Natural killer cell (primary cell): ENCODE data around the gene SIK3. TPM values are rescaled to one million over a fixed set of nuclear protein-coding genes. Genes with fewer than 3 reads are reported as not detected.

ENCODE experiments used
- ATAC-seq, 3 donors: fragments of 150-1000 bp in 2 of 3; fragments of 200-7000 bp in 1 of 3; cut with Tn5 transposase; 1 replicate in 1 of 3; 2 replicates in 2 of 3; pipeline ENCODE4 v1.10.0; 2021; ENCODE audit warnings: mild to moderate bottlenecking in 2 of 3, moderate library complexity in 2 of 3
- DNase-seq, 2 donors: peaks; one replicate each; pipeline versions ENCODE4 v3.0.0 to v3.0.0-alpha.2; 2013 to 2021; ENCODE audit warnings: mixed read lengths in 1 of 2
- H3K27ac ChIP-seq: one replicate; pipeline ENCODE4 v1.5.1; 2013; ENCODE audit warnings: mild to moderate bottlenecking, low read length
- H3K27me3 ChIP-seq: one replicate; pipeline ENCODE4 v1.6.1; 2013; ENCODE audit warnings: low read length; ENCODE audit not compliant: control insufficient read depth, insufficient read depth
- H3K36me3 ChIP-seq: one replicate; pipeline ENCODE4 v1.6.1; 2013; ENCODE audit warnings: low read length; ENCODE audit not compliant: control insufficient read depth, insufficient read depth
- H3K4me1 ChIP-seq: one replicate; pipeline ENCODE4 v1.6.1; 2013; ENCODE audit warnings: low read length; ENCODE audit not compliant: control insufficient read depth, insufficient read depth
- H3K4me3 ChIP-seq: one replicate; pipeline ENCODE4 v1.5.1; 2013; ENCODE audit warnings: low read length
- H3K9me3 ChIP-seq: one replicate; pipeline ENCODE4 v1.6.1; 2013; ENCODE audit warnings: low read length; ENCODE audit not compliant: control insufficient read depth, insufficient read depth
- H3K27ac Mint-ChIP-seq, 2 donors: one replicate each; pipeline ENCODE4 v1.8.0; 2022; ENCODE audit warnings: mild to moderate bottlenecking in 2 of 2, mixed read lengths in 2 of 2, moderate library complexity in 1 of 2
- H3K27me3 Mint-ChIP-seq, 2 donors: one replicate each; pipeline ENCODE4 v1.8.0; 2022; ENCODE audit warnings: low read depth in 2 of 2, mixed read lengths in 2 of 2
- H3K36me3 Mint-ChIP-seq: one replicate; pipeline ENCODE4 v1.8.0; 2022; ENCODE audit warnings: mixed read lengths
- H3K4me1 Mint-ChIP-seq, 2 donors: one replicate each; pipeline ENCODE4 v1.8.0; 2022; ENCODE audit warnings: mixed read lengths in 2 of 2
- H3K4me3 Mint-ChIP-seq: one replicate; pipeline ENCODE4 v1.8.0; 2022; ENCODE audit warnings: mild to moderate bottlenecking, moderate library complexity, mixed read lengths
- H3K9me3 Mint-ChIP-seq, 2 donors: one replicate each; pipeline ENCODE4 v1.8.0; 2022; ENCODE audit warnings: mixed read lengths in 2 of 2
- WGBS: methylation state at CpG from one replicate; pipeline ENCODE4 v1.1.7; 2013; ENCODE audit warnings: missing lambda C conversion rate; ENCODE audit not compliant: insufficient coverage; 5-methylcytosine and 5-hydroxymethylcytosine counted together
- intact Hi-C: fragments of 100-400 bp; cut with micrococcal nuclease; formaldehyde crosslinking; loops from one replicate; pipeline ENCODE4 v1.14.2; 2022
- total RNA-seq, 4 donors: library from RNA; stranded (reverse); fragments of 120-200 nt in 1 of 4; gene quantifications; one replicate each; pipeline versions ENCODE4 v1.2.3 to v1.2.4, GENCODE V29; 2013 to 2022
- TF ChIP-seq, protein P1 (sequence below): fragments of 200-600 bp; IDR thresholded peaks from one replicate; pipeline ENCODE4 v1.8.0; 2022; ENCODE audit warnings: antibody characterized with exemption

The SIK3 gene
- total RNA-seq, 3 donors from 2014 or later (not counting 1 experiment from before 2014, with no cell fraction given) = 71.6 to 120 (median 119) TPM

DNA sequence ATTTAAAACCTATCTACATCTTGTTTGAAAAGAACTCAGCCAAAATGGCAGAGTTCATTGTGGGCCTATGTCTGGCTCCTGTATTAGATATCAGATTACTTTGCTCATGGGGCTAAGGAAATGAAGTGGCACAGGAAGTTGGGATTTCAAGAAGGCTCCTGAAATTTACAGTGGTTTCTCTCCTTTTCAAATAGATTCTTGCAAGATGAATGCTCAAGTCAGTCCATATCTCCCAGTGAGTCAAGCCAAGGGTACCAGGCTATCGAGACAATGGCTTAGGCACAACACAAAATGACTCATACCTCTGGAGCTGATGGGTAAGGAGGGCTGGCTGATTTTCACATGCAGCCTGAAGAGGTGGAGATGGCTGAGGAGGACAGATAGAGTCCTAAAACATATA, 236.7 kb downstream of the SIK3 start:
- Histone ChIP-seq H3K4me1 (no peaks in the 10 kb centered on the region), H3K9me3 (no peaks in the 10 kb centered on the region), H3K4me3 (no peak overlapping the region), H3K27me3 (no peaks in the 10 kb centered on the region), H3K36me3 (peaks cover 82% of the 10 kb centered on the region), H3K27ac (no peak overlapping the region)
- no peak for ATAC-seq
- Mint-ChIP-seq H3K36me3 (peaks cover 12% of the 10 kb centered on the region), H3K27me3 (no peaks in the 10 kb centered on the region), H3K4me1 (peaks cover under 1 to 7% of the 10 kb centered on the region in 2 donors), H3K4me3 (no peak overlapping the region), H3K27ac (no peak overlapping the region), H3K9me3 (no peaks in the 10 kb centered on the region)
- 100% methylated on average over 1 of the region's 1 CpG for WGBS
- intact Hi-C loops = no loop called here
- TF ChIP-seq, protein P1, sequence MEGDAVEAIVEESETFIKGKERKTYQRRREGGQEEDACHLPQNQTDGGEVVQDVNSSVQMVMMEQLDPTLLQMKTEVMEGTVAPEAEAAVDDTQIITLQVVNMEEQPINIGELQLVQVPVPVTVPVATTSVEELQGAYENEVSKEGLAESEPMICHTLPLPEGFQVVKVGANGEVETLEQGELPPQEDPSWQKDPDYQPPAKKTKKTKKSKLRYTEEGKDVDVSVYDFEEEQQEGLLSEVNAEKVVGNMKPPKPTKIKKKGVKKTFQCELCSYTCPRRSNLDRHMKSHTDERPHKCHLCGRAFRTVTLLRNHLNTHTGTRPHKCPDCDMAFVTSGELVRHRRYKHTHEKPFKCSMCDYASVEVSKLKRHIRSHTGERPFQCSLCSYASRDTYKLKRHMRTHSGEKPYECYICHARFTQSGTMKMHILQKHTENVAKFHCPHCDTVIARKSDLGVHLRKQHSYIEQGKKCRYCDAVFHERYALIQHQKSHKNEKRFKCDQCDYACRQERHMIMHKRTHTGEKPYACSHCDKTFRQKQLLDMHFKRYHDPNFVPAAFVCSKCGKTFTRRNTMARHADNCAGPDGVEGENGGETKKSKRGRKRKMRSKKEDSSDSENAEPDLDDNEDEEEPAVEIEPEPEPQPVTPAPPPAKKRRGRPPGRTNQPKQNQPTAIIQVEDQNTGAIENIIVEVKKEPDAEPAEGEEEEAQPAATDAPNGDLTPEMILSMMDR = no peak
- no peak for DNase-seq

DNA sequence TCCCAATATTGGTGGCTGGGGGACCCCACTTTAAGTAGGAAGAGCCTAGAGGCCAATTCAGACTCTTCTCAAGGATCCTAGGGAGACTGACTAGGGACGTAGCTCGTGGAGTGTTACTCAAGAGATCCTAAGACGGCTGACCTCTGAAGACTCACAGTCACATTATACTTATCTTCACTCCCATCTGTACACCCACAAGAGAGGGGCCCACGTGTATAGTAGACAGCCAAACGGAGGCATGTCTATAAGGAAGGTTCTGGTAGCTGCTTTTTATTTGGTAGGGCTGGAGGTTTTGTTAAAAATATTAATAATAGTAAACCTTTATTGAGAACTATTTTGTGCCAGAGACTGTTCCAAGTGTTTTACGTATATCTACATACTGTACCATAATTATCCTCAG, 237.9 kb downstream of the SIK3 start:
- Histone ChIP-seq H3K4me3 (no peak overlapping the region), H3K27ac (no peak overlapping the region), H3K36me3 (peaks cover 74% of the 10 kb centered on the region), H3K9me3 (no peaks in the 10 kb centered on the region), H3K27me3 (no peaks in the 10 kb centered on the region), H3K4me1 (peaks cover 9% of the 10 kb centered on the region)
- intact Hi-C loops = no loop called here
- DNase-seq (no peak), ATAC-seq (no peak)
- Mint-ChIP-seq H3K4me1 (peaks cover 12 to 17% of the 10 kb centered on the region in 2 donors), H3K27me3 (no peaks in the 10 kb centered on the region), H3K36me3 (peaks cover 12% of the 10 kb centered on the region), H3K27ac (no peak overlapping the region), H3K4me3 (no peak overlapping the region), H3K9me3 (no peaks in the 10 kb centered on the region)
- WGBS = 93% methylated on average over 3 of the region's 6 CpGs
- TF ChIP-seq, protein P1 = no peak

DNA sequence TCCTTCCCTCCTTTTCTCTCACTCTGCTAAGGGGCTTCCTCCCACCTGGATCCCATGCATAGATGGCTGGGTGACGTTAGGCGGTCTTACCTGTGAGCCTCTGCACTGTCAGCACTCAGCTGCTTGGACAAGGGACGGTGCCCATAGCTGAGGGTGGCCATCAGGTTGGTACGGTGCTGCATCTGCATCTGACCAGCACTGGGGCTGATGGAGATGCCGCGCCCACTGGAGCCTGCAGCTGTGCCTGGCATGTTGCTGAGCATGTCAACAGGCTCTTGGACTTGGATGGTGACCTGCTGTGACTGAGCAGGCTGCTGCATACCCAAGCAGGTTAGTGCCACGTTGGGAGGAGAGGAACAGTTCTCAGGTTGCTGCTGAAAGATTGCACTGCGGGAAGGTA, 239.1 kb downstream of the SIK3 start:
- Histone ChIP-seq H3K4me3 (no peak overlapping the region), H3K27ac (no peak overlapping the region), H3K27me3 (no peaks in the 10 kb centered on the region), H3K4me1 (peaks cover 20% of the 10 kb centered on the region), H3K9me3 (no peaks in the 10 kb centered on the region), H3K36me3 (peaks cover 64% of the 10 kb centered on the region)
- Mint-ChIP-seq H3K9me3 (no peaks in the 10 kb centered on the region), H3K36me3 (peaks cover 12% of the 10 kb centered on the region), H3K27me3 (no peaks in the 10 kb centered on the region), H3K27ac (no peak overlapping the region), H3K4me1 (peaks cover 20 to 26% of the 10 kb centered on the region in 2 donors), H3K4me3 (no peak overlapping the region)
- TF ChIP-seq, protein P1 = no peak
- 96% methylated on average over 8 of the region's 8 CpGs for WGBS
- ATAC-seq (no peak), DNase-seq (no peak)
- intact Hi-C loops = no loop called here

DNA sequence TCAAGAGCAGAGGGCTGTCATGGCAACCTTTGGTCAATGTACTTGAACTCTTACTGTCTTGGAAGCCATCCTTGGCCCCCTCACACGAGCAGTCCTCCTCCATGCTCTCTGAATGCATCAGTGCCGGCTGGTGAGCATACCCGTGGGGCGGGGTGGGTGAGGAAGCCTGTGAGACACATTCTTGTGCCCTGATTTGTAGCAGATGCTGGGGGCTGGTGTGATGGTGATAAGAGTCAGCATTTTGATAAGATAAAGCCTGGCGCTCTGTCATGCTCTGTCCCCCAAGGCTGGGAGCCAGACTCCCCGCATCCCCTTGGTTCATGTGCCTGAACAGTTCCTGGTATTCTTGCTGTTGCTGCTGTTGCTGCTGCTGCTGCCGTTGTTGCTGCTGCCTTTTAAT, 240.3 kb downstream of the SIK3 start:
- TF ChIP-seq, protein P1 = no peak
- H3K4me1 ChIP-seq = peaks cover 33% of the 10 kb centered on the region
- DNase-seq = no peak
- Mint-ChIP-seq H3K9me3 (no peaks in the 10 kb centered on the region), H3K36me3 (peaks cover 12% of the 10 kb centered on the region), H3K27ac (no peak overlapping the region), H3K27me3 (no peaks in the 10 kb centered on the region), H3K4me3 (no peak overlapping the region), H3K4me1 (peaks cover 32 to 38% of the 10 kb centered on the region in 2 donors)
- no peaks in the 10 kb centered on the region for H3K9me3 ChIP-seq
- no peaks in the 10 kb centered on the region for H3K27me3 ChIP-seq
- 97% methylated on average over 7 of the region's 7 CpGs for WGBS
- H3K4me3 ChIP-seq = no peak overlapping the region
- ATAC-seq = no peak
- peaks cover 54% of the 10 kb centered on the region for H3K36me3 ChIP-seq
- intact Hi-C loops = no loop called here
- H3K27ac ChIP-seq = no peak overlapping the region
